Neural cell (in vitro differentiated cells): ENCODE measurements around the gene NAMPT. TPM values are rescaled to one million over a fixed set of nuclear protein-coding genes. Genes with fewer than 3 reads are reported as not detected.

ENCODE experiments used
- H2AFZ ChIP-seq: fragments of 200-600, 300-800 bp; sonication (generic), shearing (Covaris generic); 2 replicates; pipeline ENCODE4 v1.6.0; 2014; ENCODE audit warnings: low read depth, mild to moderate bottlenecking, antibody characterized with exemption, low read length, moderate library complexity
- H3F3A ChIP-seq: fragments of 200-600 bp; shearing (Covaris generic); 2 replicates; pipeline ENCODE4 v1.6.1; 2016; ENCODE audit warnings: mild to moderate bottlenecking, moderate library complexity, mixed read lengths, antibody characterized with exemption, low read length; ENCODE audit not compliant: insufficient read depth, poor library complexity, severe bottlenecking
- H3K27ac ChIP-seq: fragments of 200-600, 300-800 bp; sonication (generic), shearing (Covaris generic); 2 replicates; pipeline ENCODE4 v1.5.1; 2014; ENCODE audit warnings: mild to moderate bottlenecking, low read length, moderate library complexity
- H3K27me3 ChIP-seq: fragments of 300-800, 200-600 bp; sonication (generic), shearing (Covaris generic); 2 replicates; pipeline ENCODE4 v1.6.0; 2014; ENCODE audit warnings: mild to moderate bottlenecking, low read depth, low read length, moderate library complexity; ENCODE audit not compliant: insufficient read depth
- H3K36me3 ChIP-seq: fragments of 300-800, 200-600 bp; sonication (generic), shearing (Covaris generic); 2 replicates; pipeline ENCODE4 v1.5.1; 2014; ENCODE audit warnings: mild to moderate bottlenecking, antibody characterized with exemption, low read length, moderate library complexity; ENCODE audit not compliant: insufficient read depth
- H3K4me2 ChIP-seq: fragments of 300-800, 200-600 bp; sonication (generic), shearing (Covaris generic); 2 replicates; pipeline ENCODE4 v1.6.0; 2014; ENCODE audit warnings: mild to moderate bottlenecking, low read length
- H3K4me3 ChIP-seq: fragments of 300-800, 200-600 bp; sonication (generic), shearing (Covaris generic); 2 replicates; pipeline ENCODE4 v1.5.1; 2014; ENCODE audit warnings: mild to moderate bottlenecking, low read length, moderate library complexity
- H3K79me2 ChIP-seq: fragments of 200-600 bp; shearing (Covaris generic); replicated peaks from 2 replicates; pipeline ENCODE4 v1.6.0; 2014; ENCODE audit warnings: mild to moderate bottlenecking, low read length, moderate library complexity; ENCODE audit not compliant: insufficient read depth
- H3K9ac ChIP-seq: fragments of 300-800, 200-600 bp; sonication (generic), shearing (Covaris generic); 2 replicates; pipeline ENCODE4 v1.6.1; 2016; ENCODE audit warnings: mild to moderate bottlenecking, low read length, mixed read lengths
- H3K9me2 ChIP-seq: fragments of 200-600 bp; shearing (Covaris generic); 2 replicates; pipeline ENCODE4 v1.6.1; 2016; ENCODE audit warnings: mild to moderate bottlenecking, low read length, mixed read lengths; ENCODE audit not compliant: insufficient read depth
- H3K9me3 ChIP-seq: fragments of 200-600, 300-800 bp; sonication (generic), shearing (Covaris generic); 2 replicates; pipeline ENCODE4 v1.6.1; 2016; ENCODE audit warnings: mild to moderate bottlenecking, mixed run types, low read length, moderate library complexity, mixed read lengths
- H4K20me1 ChIP-seq: fragments of 200-600 bp; shearing (Covaris generic); 2 replicates; pipeline ENCODE4 v1.6.1; 2016; ENCODE audit warnings: mild to moderate bottlenecking, mixed run types; ENCODE audit not compliant: insufficient read depth
- CTCF ChIP-seq: fragments of 450-650 bp; IDR thresholded peaks from 2 replicates; pipeline ENCODE4 v1.5.1; 2014; ENCODE audit warnings: antibody characterized with exemption, mild to moderate bottlenecking, moderate library complexity; ENCODE audit not compliant: poor library complexity, severe bottlenecking
- EP300 ChIP-seq: fragments of 450-650 bp; conservative IDR thresholded peaks from 2 replicates; pipeline ENCODE4 v1.6.1; 2014; ENCODE audit warnings: antibody characterized with exemption, mild to moderate bottlenecking, moderate library complexity; ENCODE audit not compliant: poor library complexity, severe bottlenecking
- EZH2 ChIP-seq: fragments of 200-600, 300-800 bp; shearing (Covaris generic), sonication (generic); IDR thresholded peaks from 2 replicates; pipeline ENCODE4 v1.6.1; 2014; ENCODE audit warnings: antibody characterized with exemption, low read length, borderline replicate concordance, mild to moderate bottlenecking; ENCODE audit not compliant: insufficient read depth, poor library complexity, severe bottlenecking
- MXI1 ChIP-seq: fragments of 450-650 bp; conservative IDR thresholded peaks from 2 replicates; pipeline ENCODE4 v1.6.1; 2014; ENCODE audit warnings: antibody characterized with exemption, mild to moderate bottlenecking; ENCODE audit not compliant: poor library complexity, severe bottlenecking
- POLR2AphosphoS5 ChIP-seq: IDR thresholded peaks from 2 replicates; pipeline ENCODE4 v1.6.1; 2012
- RAD21 ChIP-seq: fragments of 450-650 bp; conservative IDR thresholded peaks from 2 replicates; pipeline ENCODE4 v1.6.1; 2014; ENCODE audit warnings: antibody characterized with exemption, mild to moderate bottlenecking, moderate library complexity
- REST ChIP-seq: IDR thresholded peaks from 2 replicates; pipeline ENCODE4 v1.6.1; 2012; ENCODE audit warnings: borderline replicate concordance
- SMC3 ChIP-seq: fragments of 450-650 bp; conservative IDR thresholded peaks from 2 replicates; pipeline ENCODE4 v1.6.1; 2014; ENCODE audit warnings: antibody characterized with exemption, mild to moderate bottlenecking, moderate library complexity; ENCODE audit not compliant: poor library complexity
- TAF1 ChIP-seq: IDR thresholded peaks from 2 replicates; pipeline ENCODE4 v1.6.1; 2012; ENCODE audit warnings: low read depth
- polyA plus RNA-seq: library from polyadenylated mRNA; depleted of rRNA; stranded (reverse); fragments of >200 nt; gene quantifications from 2 replicates; pipeline ENCODE4 v1.2.3, GENCODE V29; 2014

Gene NAMPT
- polyA plus RNA-seq, 1 donor from 2014 or later, result 34.0 TPM

GRCh38 chr7:106294334-106294733, 9.6 kb upstream of the NAMPT start:
- Histone ChIP-seq H3K4me3 (no peak overlapping the region), H3K4me2 (no peak overlapping the region), H2AFZ (no peak overlapping the region), H3F3A (no peaks in the 10 kb centered on the region), H4K20me1 (no peaks in the 10 kb centered on the region), H3K9me3 (no peaks in the 10 kb centered on the region), H3K27ac (no peak overlapping the region), H3K27me3 (no peaks in the 10 kb centered on the region), H3K36me3 (no peaks in the 10 kb centered on the region), H3K79me2 (no peaks in the 10 kb centered on the region), H3K9ac (no peak overlapping the region), H3K9me2 (no peaks in the 10 kb centered on the region)
- no peak for TF ChIP-seq TAF1
- TF ChIP-seq SMC3, result no peak
- TF ChIP-seq REST, result no peak
- no peak for TF ChIP-seq MXI1
- TF ChIP-seq EP300, result no peak
- TF ChIP-seq RAD21, result no peak

GRCh38 chr7:106291247-106291646, 6.5 kb upstream of the NAMPT start:
- no peak for TF ChIP-seq POLR2AphosphoS5
- no peak for TF ChIP-seq CTCF
- no peak for TF ChIP-seq TAF1
- TF ChIP-seq EP300, result no peak
- TF ChIP-seq MXI1, result no peak
- no peak for TF ChIP-seq REST
- no peak for TF ChIP-seq RAD21
- TF ChIP-seq EZH2, result no peak
- Histone ChIP-seq H3K9me3 (no peaks in the 10 kb centered on the region), H4K20me1 (no peaks in the 10 kb centered on the region), H3K79me2 (no peaks in the 10 kb centered on the region), H3K27me3 (no peaks in the 10 kb centered on the region), H3K36me3 (no peaks in the 10 kb centered on the region), H3K9ac (no peak overlapping the region), H3K27ac (no peak overlapping the region), H3F3A (no peaks in the 10 kb centered on the region), H3K4me2 (no peak overlapping the region), H3K9me2 (no peaks in the 10 kb centered on the region), H2AFZ (no peak overlapping the region), H3K4me3 (no peak overlapping the region)
